Neural crest cell (in vitro differentiated cells): Measurements from ENCODE around the gene IL32. TPM values are rescaled to one million over a fixed set of nuclear protein-coding genes. Genes with fewer than 3 reads are reported as not detected.
A peak's percentile ranks its signal among the peaks of the same experiment; 100 is the strongest.

Source experiments
- DNase-seq: peaks from one replicate; pipeline ENCODE4 v3.0.0; 2021; ENCODE audit warnings: low read depth, mixed read lengths, low spot score
- H3K27ac Mint-ChIP-seq: one replicate; pipeline ENCODE4 v1.8.0; 2021; ENCODE audit warnings: mild to moderate bottlenecking, mixed read lengths; ENCODE audit not compliant: unreplicated experiment
- H3K27me3 Mint-ChIP-seq: 2 replicates; pipeline ENCODE4 v1.8.0; 2021; ENCODE audit warnings: low read depth, mild to moderate bottlenecking, mixed read lengths
- H3K36me3 Mint-ChIP-seq: 2 replicates; pipeline ENCODE4 v1.8.0; 2021; ENCODE audit warnings: low read depth, mild to moderate bottlenecking, mixed read lengths
- H3K4me1 Mint-ChIP-seq: 2 replicates; pipeline ENCODE4 v1.8.0; 2021; ENCODE audit warnings: mixed read lengths
- H3K4me3 Mint-ChIP-seq: one replicate; pipeline ENCODE4 v1.8.0; 2021; ENCODE audit warnings: mild to moderate bottlenecking, mixed read lengths
- H3K9me3 Mint-ChIP-seq: 2 replicates; pipeline ENCODE4 v1.8.0; 2021; ENCODE audit warnings: mixed read lengths
- total RNA-seq: library from RNA; stranded (reverse); gene quantifications from 2 replicates; pipeline ENCODE4 v1.2.1, GENCODE V29; 2021
- TF ChIP-seq, protein P1 (sequence below): fragments of 200-600 bp; sonication (generic); conservative IDR thresholded peaks from 2 replicates; pipeline ENCODE4 v1.5.0; 2021; ENCODE audit warnings: antibody characterized with exemption, mild to moderate bottlenecking

Gene IL32
- total RNA-seq, 1 donor from 2014 or later, result not detected

GRCh38 chr16:3023415-3023668 lies 42.1 kb upstream of the IL32 start:
- peak overlapping the region; percentile 96 for H3K4me3 Mint-ChIP-seq
- H3K9me3 Mint-ChIP-seq, result no peaks in the 10 kb centered on the region
- H3K27ac Mint-ChIP-seq, result peak overlapping the region; percentile 86
- TF ChIP-seq, protein P1, sequence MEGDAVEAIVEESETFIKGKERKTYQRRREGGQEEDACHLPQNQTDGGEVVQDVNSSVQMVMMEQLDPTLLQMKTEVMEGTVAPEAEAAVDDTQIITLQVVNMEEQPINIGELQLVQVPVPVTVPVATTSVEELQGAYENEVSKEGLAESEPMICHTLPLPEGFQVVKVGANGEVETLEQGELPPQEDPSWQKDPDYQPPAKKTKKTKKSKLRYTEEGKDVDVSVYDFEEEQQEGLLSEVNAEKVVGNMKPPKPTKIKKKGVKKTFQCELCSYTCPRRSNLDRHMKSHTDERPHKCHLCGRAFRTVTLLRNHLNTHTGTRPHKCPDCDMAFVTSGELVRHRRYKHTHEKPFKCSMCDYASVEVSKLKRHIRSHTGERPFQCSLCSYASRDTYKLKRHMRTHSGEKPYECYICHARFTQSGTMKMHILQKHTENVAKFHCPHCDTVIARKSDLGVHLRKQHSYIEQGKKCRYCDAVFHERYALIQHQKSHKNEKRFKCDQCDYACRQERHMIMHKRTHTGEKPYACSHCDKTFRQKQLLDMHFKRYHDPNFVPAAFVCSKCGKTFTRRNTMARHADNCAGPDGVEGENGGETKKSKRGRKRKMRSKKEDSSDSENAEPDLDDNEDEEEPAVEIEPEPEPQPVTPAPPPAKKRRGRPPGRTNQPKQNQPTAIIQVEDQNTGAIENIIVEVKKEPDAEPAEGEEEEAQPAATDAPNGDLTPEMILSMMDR, result no peak
- peaks cover 41% of the 10 kb centered on the region for H3K4me1 Mint-ChIP-seq
- peaks cover 30% of the 10 kb centered on the region for H3K27me3 Mint-ChIP-seq
- peaks cover 2% of the 10 kb centered on the region for H3K36me3 Mint-ChIP-seq
- no peak for DNase-seq

DNA sequence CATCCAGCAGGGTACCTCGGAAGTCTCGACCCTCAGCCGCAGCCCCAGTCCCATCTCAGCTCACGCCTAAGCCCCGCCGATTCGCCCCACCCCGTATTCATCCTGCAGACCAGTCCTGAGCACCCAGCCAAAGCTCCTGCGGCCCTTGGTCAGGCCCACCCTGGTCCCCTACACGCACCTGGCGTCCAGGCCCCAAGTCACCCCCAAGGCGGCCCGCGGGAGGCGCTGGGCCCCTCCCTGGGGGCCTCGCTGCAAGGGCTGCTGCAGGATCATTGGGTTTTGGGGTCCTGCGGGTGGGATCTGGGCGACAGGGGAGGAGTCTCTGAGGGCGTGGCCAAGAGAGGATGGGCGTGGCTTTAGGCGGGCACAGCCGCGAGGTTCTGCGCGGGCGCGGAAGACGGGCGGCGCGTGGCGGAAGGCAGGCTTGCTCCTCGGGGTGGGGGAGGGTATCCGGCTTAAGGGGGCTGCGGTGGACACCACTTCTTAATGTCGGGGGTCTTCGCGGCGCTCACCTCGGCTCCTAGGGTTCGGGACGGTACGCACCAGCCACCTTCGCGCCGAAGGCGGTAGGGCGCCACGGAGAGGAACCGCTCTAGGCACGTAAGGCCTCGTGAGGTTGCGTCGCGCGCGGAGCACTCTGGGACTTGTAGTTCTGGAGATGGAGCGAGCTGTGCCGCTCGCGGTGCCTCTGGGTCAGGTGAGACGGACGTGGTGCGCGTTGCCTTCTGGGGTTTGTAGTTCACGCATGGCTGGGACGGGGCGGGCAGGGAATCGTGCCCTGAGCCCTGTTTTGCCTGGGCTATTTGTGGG lies 41.6 kb upstream of the IL32 start, which contains the start of the genes HCFC1R1 and THOC6:
TSS of gene HCFC1R1 (minus strand) at position 274 of the 810 bp plus-strand sequence. CDS start at position 273, 1 bp downstream.
TSS of gene THOC6 (plus strand) at position 367 of the 810 bp plus-strand sequence. CDS start at position 659, 292 bp downstream.
- H3K4me3 Mint-ChIP-seq, result peak within 1 kb of the TSS; percentile 96
- TF ChIP-seq, protein P1, result no peak
- H3K4me1 Mint-ChIP-seq, result peaks cover 41% of the 10 kb centered on the region
- H3K27ac Mint-ChIP-seq, result peak within 1 kb of the TSS; percentile 99
- no peaks in the 10 kb centered on the region for H3K9me3 Mint-ChIP-seq
- DNase-seq, result peak; percentile 88
- peaks cover 2% of the 10 kb centered on the region for H3K36me3 Mint-ChIP-seq
- peaks cover 25% of the 10 kb centered on the region for H3K27me3 Mint-ChIP-seq

DNA sequence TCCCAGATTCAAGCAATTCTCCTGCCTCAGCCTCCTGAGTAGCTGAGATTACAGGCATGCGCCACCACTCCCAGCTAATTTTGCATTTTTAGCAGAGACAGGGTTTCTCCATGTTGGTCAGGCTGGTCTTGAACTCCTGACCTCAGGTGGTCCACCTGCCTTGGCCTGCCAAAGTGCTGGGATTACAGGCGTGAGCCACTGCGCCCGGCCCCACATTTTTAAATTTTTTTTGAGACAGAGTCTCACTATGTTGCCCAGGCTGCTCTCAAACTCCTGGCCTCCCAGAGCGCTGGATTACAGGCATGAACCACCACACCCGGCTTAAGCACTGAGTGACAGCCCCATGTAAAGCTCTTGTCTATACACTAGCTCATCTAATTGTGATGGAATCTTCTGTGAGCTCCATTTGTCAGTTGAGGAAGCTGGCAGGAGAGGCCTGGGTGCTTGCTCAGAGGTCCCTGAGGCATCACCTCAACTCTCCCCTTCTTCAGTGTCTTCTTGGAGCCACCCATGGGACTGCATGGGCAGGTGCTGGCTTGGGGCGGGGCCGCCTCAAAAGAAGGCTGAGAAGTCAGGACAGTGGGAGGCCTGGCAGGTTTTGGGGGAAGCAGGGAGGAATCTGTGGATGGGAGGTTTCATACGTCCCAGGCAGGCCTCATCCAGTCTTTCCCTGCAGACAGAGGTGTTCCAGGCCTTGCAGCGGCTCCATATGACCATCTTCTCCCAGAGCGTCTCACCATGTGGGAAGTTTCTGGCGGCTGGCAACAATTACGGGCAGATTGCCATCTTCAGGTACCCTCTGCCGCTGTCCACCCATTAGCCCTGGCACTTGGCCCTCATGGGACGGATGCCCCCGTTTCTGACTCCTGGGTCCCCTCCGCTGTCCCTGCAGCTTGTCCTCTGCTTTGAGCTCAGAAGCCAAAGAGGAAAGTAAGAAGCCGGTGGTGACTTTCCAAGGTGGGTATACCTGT lies 40.1 kb upstream of the IL32 start:
- peaks cover 2% of the 10 kb centered on the region for H3K36me3 Mint-ChIP-seq
- peaks cover 23% of the 10 kb centered on the region for H3K27me3 Mint-ChIP-seq

GRCh38 chr16:3026003-3026378 lies 39.4 kb upstream of the IL32 start:
- Mint-ChIP-seq H3K9me3 (no peaks in the 10 kb centered on the region), H3K27me3 (peaks cover 21% of the 10 kb centered on the region), H3K27ac (no peak overlapping the region), H3K4me1 (peaks cover 33% of the 10 kb centered on the region), H3K36me3 (peaks cover 2% of the 10 kb centered on the region), H3K4me3 (peak overlapping the region; percentile 71)
- TF ChIP-seq, protein P1, result no peak
- no peak for DNase-seq

More for the DNA sequence above, 40.1 kb upstream of the IL32 start:
- TF ChIP-seq, protein P1, result no peak
- no peak for DNase-seq
- Mint-ChIP-seq H3K4me3 (peak overlapping the region; percentile 56), H3K4me1 (peaks cover 37% of the 10 kb centered on the region), H3K9me3 (no peaks in the 10 kb centered on the region), H3K27ac (no peak overlapping the region)

- H3K27me3 Mint-ChIP-seq, result peaks cover 21% of the 10 kb centered on the region
- H3K4me1 Mint-ChIP-seq, result peaks cover 25% of the 10 kb centered on the region
- no peak for DNase-seq
- peak overlapping the region; percentile 71 for H3K4me3 Mint-ChIP-seq
- no peaks in the 10 kb centered on the region for H3K9me3 Mint-ChIP-seq
- TF ChIP-seq, protein P1, result no peak
- peaks cover 2% of the 10 kb centered on the region for H3K36me3 Mint-ChIP-seq
- H3K27ac Mint-ChIP-seq, result no peak overlapping the region
Observed at GRCh38 chr16:3026609-3027488, 38.6 kb upstream of the IL32 start.
